ENCODE data around the gene PAH.

- TF ChIP-seq ARNTL (CRISPR knock-in tag; IDR thresholded peaks at IDR 0.05; ENCODE audit: borderline replicate concordance, low read depth) (no peak), ISL1 (CRISPR knock-in tag; IDR thresholded peaks at IDR 0.05) (no peak), GLIS3 (CRISPR knock-in tag; IDR thresholded peaks at IDR 0.05) (no peak), RARB (CRISPR knock-in tag; IDR thresholded peaks at IDR 0.05) (no peak), ZFP30 (CRISPR knock-in tag; IDR thresholded peaks at IDR 0.05) (no peak)
- TF ChIP-seq, protein P1, sequence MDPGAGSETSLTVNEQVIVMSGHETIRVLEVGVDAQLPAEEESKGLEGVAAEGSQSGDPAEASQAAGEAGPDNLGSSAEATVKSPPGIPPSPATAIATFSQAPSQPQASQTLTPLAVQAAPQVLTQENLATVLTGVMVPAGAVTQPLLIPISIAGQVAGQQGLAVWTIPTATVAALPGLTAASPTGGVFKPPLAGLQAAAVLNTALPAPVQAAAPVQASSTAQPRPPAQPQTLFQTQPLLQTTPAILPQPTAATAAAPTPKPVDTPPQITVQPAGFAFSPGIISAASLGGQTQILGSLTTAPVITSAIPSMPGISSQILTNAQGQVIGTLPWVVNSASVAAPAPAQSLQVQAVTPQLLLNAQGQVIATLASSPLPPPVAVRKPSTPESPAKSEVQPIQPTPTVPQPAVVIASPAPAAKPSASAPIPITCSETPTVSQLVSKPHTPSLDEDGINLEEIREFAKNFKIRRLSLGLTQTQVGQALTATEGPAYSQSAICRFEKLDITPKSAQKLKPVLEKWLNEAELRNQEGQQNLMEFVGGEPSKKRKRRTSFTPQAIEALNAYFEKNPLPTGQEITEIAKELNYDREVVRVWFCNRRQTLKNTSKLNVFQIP (CRISPR knock-in tag; IDR thresholded peaks at IDR 0.05; ENCODE audit: borderline replicate concordance, low read depth), result no peak
Measured at GRCh38 chr12:102865821-102866615, 51.0 kb downstream of the PAH start.
